DND-41 (cell line): ENCODE data around the gene ACACA.

ENCODE experiments used
- ATAC-seq: fragments of 200-7000 bp; cut with Tn5 transposase; 3 replicates; pipeline ENCODE4 v1.9.1; 2021; ENCODE audit warnings: low read depth; ENCODE audit not compliant: insufficient read depth
- DNase-seq: peaks from one replicate; pipeline ENCODE4 v3.0.0-alpha.2; 2020
- H2AFZ ChIP-seq: 2 replicates; pipeline ENCODE4 v1.6.0; 2012; ENCODE audit warnings: low read depth, low read length
- H3K27ac ChIP-seq: 2 replicates; pipeline ENCODE4 v1.5.1; 2012; ENCODE audit warnings: low read length, inconsistent platforms
- H3K27me3 ChIP-seq: fragments of 200-600 bp; sonication (generic); 2 replicates; pipeline ENCODE4 v1.6.0; 2012; ENCODE audit warnings: low read length, mild to moderate bottlenecking, inconsistent platforms; ENCODE audit not compliant: insufficient read depth, poor library complexity
- H3K36me3 ChIP-seq: 2 replicates; pipeline ENCODE4 v1.5.1; 2012; ENCODE audit warnings: low read length, inconsistent platforms; ENCODE audit not compliant: insufficient read depth
- H3K4me1 ChIP-seq: 2 replicates; pipeline ENCODE4 v1.5.1; 2012; ENCODE audit warnings: mild to moderate bottlenecking, low read length; ENCODE audit not compliant: insufficient read depth
- H3K4me2 ChIP-seq: 2 replicates; pipeline ENCODE4 v1.6.0; 2012; ENCODE audit warnings: mild to moderate bottlenecking, moderate library complexity, low read length, inconsistent platforms; ENCODE audit not compliant: insufficient read depth
- H3K4me3 ChIP-seq, 2 experiments: fragments of 200-600 bp in 1 of 2; shearing (Covaris generic) in 1 of 2; 2 replicates each; pipeline ENCODE4 v1.5.1; 2012 to 2016; ENCODE audit warnings: inconsistent platforms in 2 of 2, low read length in 2 of 2, mild to moderate bottlenecking in 2 of 2, low read depth in 1 of 2, moderate library complexity in 1 of 2
- H3K79me2 ChIP-seq: 2 replicates; pipeline ENCODE4 v1.6.0; 2012; ENCODE audit warnings: low read length, inconsistent platforms; ENCODE audit not compliant: insufficient read depth
- H3K9ac ChIP-seq: 2 replicates; pipeline ENCODE4 v1.6.0; 2012; ENCODE audit warnings: low read depth, mild to moderate bottlenecking, inconsistent platforms, low read length, moderate library complexity
- H3K9me3 ChIP-seq: 2 replicates; pipeline ENCODE4 v1.5.1; 2012; ENCODE audit warnings: low read length, moderate library complexity, mild to moderate bottlenecking, inconsistent platforms; ENCODE audit not compliant: insufficient read depth, severe bottlenecking
- H4K20me1 ChIP-seq: 2 replicates; pipeline ENCODE4 v1.6.0; 2012; ENCODE audit warnings: low read length; ENCODE audit not compliant: insufficient read depth
- EZH2 ChIP-seq: IDR thresholded peaks from 3 replicates; pipeline ENCODE4 v1.6.1; 2012; ENCODE audit warnings: borderline replicate concordance, low read depth, mild to moderate bottlenecking, moderate library complexity, low read length, inconsistent platforms; ENCODE audit not compliant: severe bottlenecking
- TF ChIP-seq, protein P1 (sequence below): IDR thresholded peaks from 2 replicates; pipeline ENCODE4 v1.5.1; 2012; ENCODE audit warnings: borderline replicate concordance, low read length, moderate library complexity, mild to moderate bottlenecking; ENCODE audit not compliant: poor library complexity, severe bottlenecking; ENCODE audit errors: extremely low read depth

The ACACA gene

DNA sequence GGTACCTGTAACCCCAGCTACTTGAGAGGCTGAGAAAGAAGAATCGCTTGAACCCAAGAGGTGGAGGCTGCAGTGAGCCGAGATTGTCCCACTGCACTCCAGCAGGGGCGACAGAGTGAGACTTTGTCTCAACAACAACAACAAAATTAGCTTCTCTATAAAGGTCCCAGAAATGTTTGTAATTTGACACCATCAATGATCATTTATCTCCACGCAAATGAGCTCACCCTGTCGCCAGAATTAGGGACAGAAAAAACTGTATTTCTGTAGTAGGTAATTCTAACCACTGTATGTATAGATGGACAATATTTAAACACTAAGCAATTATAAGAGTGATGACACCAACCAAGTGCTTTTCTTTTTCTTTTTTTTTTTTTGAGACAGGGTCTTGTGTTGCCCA, 20.2 kb downstream of the ACACA start:
- TF ChIP-seq, protein P1, sequence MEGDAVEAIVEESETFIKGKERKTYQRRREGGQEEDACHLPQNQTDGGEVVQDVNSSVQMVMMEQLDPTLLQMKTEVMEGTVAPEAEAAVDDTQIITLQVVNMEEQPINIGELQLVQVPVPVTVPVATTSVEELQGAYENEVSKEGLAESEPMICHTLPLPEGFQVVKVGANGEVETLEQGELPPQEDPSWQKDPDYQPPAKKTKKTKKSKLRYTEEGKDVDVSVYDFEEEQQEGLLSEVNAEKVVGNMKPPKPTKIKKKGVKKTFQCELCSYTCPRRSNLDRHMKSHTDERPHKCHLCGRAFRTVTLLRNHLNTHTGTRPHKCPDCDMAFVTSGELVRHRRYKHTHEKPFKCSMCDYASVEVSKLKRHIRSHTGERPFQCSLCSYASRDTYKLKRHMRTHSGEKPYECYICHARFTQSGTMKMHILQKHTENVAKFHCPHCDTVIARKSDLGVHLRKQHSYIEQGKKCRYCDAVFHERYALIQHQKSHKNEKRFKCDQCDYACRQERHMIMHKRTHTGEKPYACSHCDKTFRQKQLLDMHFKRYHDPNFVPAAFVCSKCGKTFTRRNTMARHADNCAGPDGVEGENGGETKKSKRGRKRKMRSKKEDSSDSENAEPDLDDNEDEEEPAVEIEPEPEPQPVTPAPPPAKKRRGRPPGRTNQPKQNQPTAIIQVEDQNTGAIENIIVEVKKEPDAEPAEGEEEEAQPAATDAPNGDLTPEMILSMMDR = no peak
- TF ChIP-seq EZH2 = no peak
- H3K79me2 ChIP-seq = no peaks in the 10 kb centered on the region

DNA sequence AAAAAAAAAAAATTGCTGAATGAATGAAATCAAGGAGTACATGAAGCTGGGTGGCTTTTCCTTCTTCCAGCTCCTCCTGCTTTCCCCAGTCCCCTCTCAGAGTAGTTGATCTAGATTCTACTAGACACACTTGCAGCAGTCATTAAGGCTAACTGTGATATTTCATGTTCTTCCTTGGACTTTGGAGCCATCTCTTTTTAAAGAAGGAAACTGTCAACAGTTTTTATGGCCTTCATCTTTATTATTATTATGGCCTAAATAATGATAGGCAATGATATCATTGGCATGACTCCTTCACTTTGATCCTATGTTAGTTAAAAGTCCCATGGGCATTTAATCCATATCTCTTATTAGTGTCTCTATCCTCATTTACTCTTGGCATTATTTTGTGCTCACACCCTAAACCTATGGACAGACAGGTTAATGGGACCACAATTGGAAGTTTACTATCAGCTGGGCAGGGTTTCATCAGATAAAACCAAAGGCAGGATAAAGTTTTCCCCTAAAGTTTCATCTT, 21.1 kb downstream of the ACACA start:
- no peaks in the 10 kb centered on the region for H3K79me2 ChIP-seq
- H3K9me3 ChIP-seq = no peaks in the 10 kb centered on the region
- no peaks in the 10 kb centered on the region for H3K4me1 ChIP-seq
- TF ChIP-seq EZH2 = no peak
- TF ChIP-seq, protein P1 = no peak
- H3K27ac ChIP-seq = no peak overlapping the region
- no peaks in the 10 kb centered on the region for H3K36me3 ChIP-seq
- no peak overlapping the region for H3K4me3 ChIP-seq
- H4K20me1 ChIP-seq = no peaks in the 10 kb centered on the region
- H3K27me3 ChIP-seq = no peaks in the 10 kb centered on the region
- H2AFZ ChIP-seq = no peak overlapping the region
- DNase-seq (no peak), ATAC-seq (no peak)
- no peak overlapping the region for H3K4me2 ChIP-seq
- no peak overlapping the region for H3K9ac ChIP-seq

More for the DNA sequence above, 20.2 kb downstream of the ACACA start:
- Histone ChIP-seq H3K9ac (no peak overlapping the region), H2AFZ (no peak overlapping the region), H3K4me1 (no peaks in the 10 kb centered on the region), H4K20me1 (no peaks in the 10 kb centered on the region), H3K4me3 (no peak overlapping the region), H3K36me3 (no peaks in the 10 kb centered on the region), H3K9me3 (no peaks in the 10 kb centered on the region), H3K27me3 (no peaks in the 10 kb centered on the region), H3K27ac (no peak overlapping the region), H3K4me2 (no peak overlapping the region)
- no peak for ATAC-seq
- no peak for DNase-seq

DNA sequence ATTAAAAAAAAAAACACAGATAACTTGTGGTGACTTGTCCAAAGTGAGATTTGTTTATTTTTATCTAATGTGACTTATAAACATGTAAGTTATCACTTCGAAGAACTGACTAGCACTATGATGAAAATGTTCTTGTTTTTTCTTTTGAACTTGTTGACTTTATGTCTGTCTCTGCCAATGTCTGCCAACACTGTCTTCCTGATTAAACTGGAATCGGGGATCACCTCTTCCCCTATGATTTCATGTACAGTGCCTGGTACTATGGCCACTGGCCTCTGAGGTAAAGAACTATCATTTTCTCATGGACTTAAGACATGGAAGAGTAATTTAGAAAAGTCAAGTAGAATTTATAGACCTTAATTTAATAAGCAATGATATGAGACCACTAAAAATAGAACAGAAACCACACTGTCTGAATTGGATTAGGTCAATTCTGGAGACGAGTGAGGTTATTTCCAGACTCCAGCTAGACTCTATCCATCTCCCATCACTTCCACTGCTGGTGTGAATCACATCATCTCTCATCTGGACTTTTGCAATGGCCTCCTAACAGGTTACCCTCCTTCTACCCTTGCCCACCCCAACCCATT, 22.0 kb downstream of the ACACA start:
- Histone ChIP-seq H3K27ac (no peak overlapping the region), H3K9me3 (no peaks in the 10 kb centered on the region), H3K36me3 (no peaks in the 10 kb centered on the region), H3K4me1 (no peaks in the 10 kb centered on the region), H4K20me1 (no peaks in the 10 kb centered on the region), H3K9ac (no peak overlapping the region), H3K79me2 (no peaks in the 10 kb centered on the region), H3K4me2 (no peak overlapping the region), H3K4me3 (no peak overlapping the region), H2AFZ (no peak overlapping the region), H3K27me3 (no peaks in the 10 kb centered on the region)
- DNase-seq (no peak), ATAC-seq (no peak)
- no peak for TF ChIP-seq EZH2
- TF ChIP-seq, protein P1 = no peak

DNA sequence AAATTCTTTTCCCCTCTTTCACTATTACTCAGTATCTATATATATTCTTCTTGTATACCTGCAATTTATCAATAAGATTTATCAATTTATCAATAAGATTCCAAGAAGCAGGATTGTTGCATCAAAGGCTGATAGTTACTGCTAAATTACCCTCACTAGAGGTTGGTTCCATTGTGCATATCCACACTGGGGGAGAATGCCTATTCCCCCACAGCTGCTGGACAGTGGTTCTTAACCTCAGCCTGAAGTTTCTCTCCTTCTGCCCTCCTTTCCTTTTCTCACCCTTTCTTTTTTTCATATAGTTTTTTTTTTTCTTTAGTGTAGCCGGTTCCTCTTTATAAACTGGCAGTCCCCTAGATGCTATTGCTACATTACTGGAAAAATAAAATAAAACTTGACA, 24.6 kb downstream of the ACACA start:
- Histone ChIP-seq H3K4me2 (no peak overlapping the region), H3K4me3 (no peak overlapping the region), H4K20me1 (no peaks in the 10 kb centered on the region), H3K9ac (no peak overlapping the region), H3K27ac (no peak overlapping the region), H2AFZ (no peak overlapping the region), H3K36me3 (no peaks in the 10 kb centered on the region), H3K27me3 (no peaks in the 10 kb centered on the region), H3K9me3 (no peaks in the 10 kb centered on the region), H3K4me1 (no peaks in the 10 kb centered on the region), H3K79me2 (no peaks in the 10 kb centered on the region)
- TF ChIP-seq, protein P1 = no peak
- no peak for TF ChIP-seq EZH2
- ATAC-seq (no peak), DNase-seq (no peak)
